C4-2B (cell line): Measurements from ENCODE around the gene PPP6R3.

Experiments used
- CTCF ChIP-seq: fragments of 450-650 bp; conservative IDR thresholded peaks from 2 replicates; pipeline ENCODE4 v1.5.1; 2017; ENCODE audit warnings: mild to moderate bottlenecking
- ZFX ChIP-seq: fragments of 450-650 bp; IDR thresholded peaks from 2 replicates; pipeline ENCODE4 v1.6.1; 2017

GRCh38 chr11:68658097-68658496 is 197.5 kb downstream of the PPP6R3 start:
- TF ChIP-seq CTCF (no peak), ZFX (no peak)
